H9 (cell line): ENCODE data around the gene WSCD1. TPM values are rescaled to one million over a fixed set of nuclear protein-coding genes. Genes with fewer than 3 reads are reported as not detected.

Source experiments
- DNase-seq: peaks from one replicate; pipeline ENCODE4 v3.0.0-alpha.2; 2017
- H2AFZ ChIP-seq: one replicate; pipeline ENCODE4 v1.6.1; 2013; ENCODE audit warnings: mild to moderate bottlenecking, low read length, control low read depth, moderate library complexity
- H2AK5ac ChIP-seq: 2 replicates; pipeline ENCODE4 v1.6.1; 2013; ENCODE audit warnings: low read length, control low read depth, mixed read lengths; ENCODE audit not compliant: insufficient read length
- H2BK120ac ChIP-seq: one replicate; pipeline ENCODE4 v1.6.1; 2013; ENCODE audit warnings: low read depth, mild to moderate bottlenecking, low read length, control low read depth, inconsistent platforms; ENCODE audit not compliant: poor library complexity, severe bottlenecking
- H2BK12ac ChIP-seq: 2 replicates; pipeline ENCODE4 v1.6.1; 2013; ENCODE audit warnings: low read length, control low read depth, mixed read lengths, low read depth; ENCODE audit not compliant: insufficient read length
- H2BK15ac ChIP-seq: 2 replicates; pipeline ENCODE4 v1.6.1; 2013; ENCODE audit warnings: low read depth, low read length, control low read depth
- H2BK20ac ChIP-seq: one replicate; pipeline ENCODE4 v1.6.1; 2013; ENCODE audit warnings: low read depth, mild to moderate bottlenecking, low read length, control low read depth, inconsistent platforms; ENCODE audit not compliant: poor library complexity, severe bottlenecking
- H2BK5ac ChIP-seq: 2 replicates; pipeline ENCODE4 v1.6.1; 2013; ENCODE audit warnings: low read length, control low read depth, mixed read lengths; ENCODE audit not compliant: insufficient read length
- H3K14ac ChIP-seq: 2 replicates; pipeline ENCODE4 v1.6.1; 2013; ENCODE audit warnings: low read length, control low read depth; ENCODE audit not compliant: insufficient read depth
- H3K18ac ChIP-seq: 2 replicates; pipeline ENCODE4 v1.6.1; 2013; ENCODE audit warnings: low read depth, mild to moderate bottlenecking, mixed read lengths, low read length, control low read depth; ENCODE audit not compliant: insufficient read length
- H3K23ac ChIP-seq: 2 replicates; pipeline ENCODE4 v1.6.1; 2013; ENCODE audit warnings: low read length, control low read depth, mixed read lengths, low read depth; ENCODE audit not compliant: insufficient read length
- H3K23me2 ChIP-seq: 2 replicates; pipeline ENCODE4 v1.6.1; 2013; ENCODE audit warnings: low read depth, mild to moderate bottlenecking, mixed read lengths, low read length, control low read depth; ENCODE audit not compliant: insufficient read length, poor library complexity, severe bottlenecking
- H3K27ac ChIP-seq: 2 replicates; pipeline ENCODE4 v1.5.1; 2013; ENCODE audit warnings: low read length, control low read depth, mixed read lengths, low read depth; ENCODE audit not compliant: insufficient read length
- H3K27me3 ChIP-seq: 2 replicates; pipeline ENCODE4 v1.6.1; 2013; ENCODE audit warnings: low read length, control low read depth, inconsistent platforms; ENCODE audit not compliant: insufficient read depth
- H3K4ac ChIP-seq: 2 replicates; pipeline ENCODE4 v1.6.1; 2013; ENCODE audit warnings: low read depth, mild to moderate bottlenecking, control low read depth, inconsistent platforms, low read length, moderate library complexity
- H3K4me1 ChIP-seq: 2 replicates; pipeline ENCODE4 v1.6.1; 2013; ENCODE audit warnings: low read length, control low read depth, inconsistent platforms; ENCODE audit not compliant: insufficient read depth
- H3K4me2 ChIP-seq: 2 replicates; pipeline ENCODE4 v1.6.1; 2013; ENCODE audit warnings: low read length, control low read depth, mixed read lengths; ENCODE audit not compliant: insufficient read length, insufficient read depth
- H3K56ac ChIP-seq: 2 replicates; pipeline ENCODE4 v1.6.1; 2013; ENCODE audit warnings: low read depth, mild to moderate bottlenecking, mixed read lengths, low read length, control low read depth; ENCODE audit not compliant: insufficient read length
- H3K79me1 ChIP-seq: 2 replicates; pipeline ENCODE4 v1.6.1; 2013; ENCODE audit warnings: low read depth, mild to moderate bottlenecking, moderate library complexity, low read length, control low read depth, inconsistent platforms; ENCODE audit not compliant: insufficient read depth, poor library complexity, severe bottlenecking
- H3K79me2 ChIP-seq: 2 replicates; pipeline ENCODE4 v1.6.1; 2013; ENCODE audit warnings: low read length, control low read depth, inconsistent platforms; ENCODE audit not compliant: insufficient read depth
- H3K9ac ChIP-seq: 2 replicates; pipeline ENCODE4 v1.6.1; 2013; ENCODE audit warnings: low read length, control low read depth, mixed read lengths; ENCODE audit not compliant: insufficient read length; ENCODE audit errors: extremely low read depth
- H3K9me3 ChIP-seq: one replicate; pipeline ENCODE4 v1.6.1; 2013; ENCODE audit warnings: low read depth, low read length, inconsistent platforms; ENCODE audit not compliant: control insufficient read depth
- H3T11ph ChIP-seq: one replicate; pipeline ENCODE4 v1.6.1; 2013; ENCODE audit warnings: mild to moderate bottlenecking, low read length, control low read depth, inconsistent platforms
- H4K20me1 ChIP-seq: one replicate; pipeline ENCODE4 v1.6.1; 2013; ENCODE audit not compliant: control insufficient read depth, insufficient read length, insufficient read depth
- H4K5ac ChIP-seq: 2 replicates; pipeline ENCODE4 v1.6.1; 2013; ENCODE audit warnings: low read depth, mild to moderate bottlenecking, mixed read lengths, low read length, control low read depth; ENCODE audit not compliant: insufficient read length
- H4K8ac ChIP-seq: replicated peaks from 2 replicates; pipeline ENCODE4 v1.6.1; 2013; ENCODE audit warnings: low read length, control low read depth, mixed read lengths, low read depth; ENCODE audit not compliant: insufficient read length
- H4K91ac ChIP-seq: 2 replicates; pipeline ENCODE4 v1.6.1; 2013; ENCODE audit warnings: low read depth, mild to moderate bottlenecking, moderate library complexity, mixed read lengths, low read length, control low read depth; ENCODE audit not compliant: insufficient read length
- H3K27ac Mint-ChIP-seq, 3 experiments: 2 replicates in 2 of 3; 3 replicates in 1 of 3; pipeline ENCODE4 v1.8.0; 2020 to 2021; ENCODE audit warnings: mixed read lengths in 3 of 3, mild to moderate bottlenecking in 1 of 3, moderate library complexity in 1 of 3
- H3K27me3 Mint-ChIP-seq: 2 replicates; pipeline ENCODE4 v1.8.0; 2021; ENCODE audit warnings: low read depth, mild to moderate bottlenecking, moderate library complexity, mixed read lengths
- H3K36me3 Mint-ChIP-seq, 3 experiments: 2 replicates in 2 of 3; 3 replicates in 1 of 3; pipeline ENCODE4 v1.8.0; 2020 to 2021; ENCODE audit warnings: low read depth in 3 of 3, mixed read lengths in 3 of 3; ENCODE audit not compliant: insufficient read depth in 1 of 3
- H3K4me1 Mint-ChIP-seq, 2 experiments: 2 replicates each; pipeline ENCODE4 v1.8.0; 2020; ENCODE audit warnings: mixed read lengths in 2 of 2
- H3K4me3 Mint-ChIP-seq, 2 experiments: 2 replicates in 1 of 2; 3 replicates in 1 of 2; pipeline ENCODE4 v1.8.0; 2020 to 2021; ENCODE audit warnings: mild to moderate bottlenecking in 2 of 2, mixed read lengths in 2 of 2, moderate library complexity in 1 of 2
- H3K9me3 Mint-ChIP-seq, 2 experiments: 2 replicates in 1 of 2; 3 replicates in 1 of 2; pipeline ENCODE4 v1.8.0; 2020; ENCODE audit warnings: mild to moderate bottlenecking in 2 of 2, mixed read lengths in 2 of 2, moderate library complexity in 1 of 2
- WGBS: extraction: QIAGEN DNeasy Blood & Tissue Kit; methylation state at CpG from one replicate; pipeline ENCODE4 v1.1.7; 2013; ENCODE audit warnings: missing lambda C conversion rate, low lambda C conversion rate, mixed read lengths; ENCODE audit not compliant: insufficient read length; ENCODE audit errors: extremely low coverage; 5-methylcytosine and 5-hydroxymethylcytosine counted together
- total RNA-seq: library from RNA; stranded (reverse); gene quantifications from 2 replicates; pipeline ENCODE4 v1.2.1, GENCODE V29; 2021
- TF ChIP-seq, protein P1 (sequence below): fragments of 200-600 bp; sonication (generic); conservative IDR thresholded peaks from 3 replicates; pipeline ENCODE4 v1.8.0; 2021; ENCODE audit warnings: antibody characterized with exemption, mild to moderate bottlenecking

The WSCD1 gene
- total RNA-seq, 1 experiment from 2014 or later: 33.6 TPM

DNA sequence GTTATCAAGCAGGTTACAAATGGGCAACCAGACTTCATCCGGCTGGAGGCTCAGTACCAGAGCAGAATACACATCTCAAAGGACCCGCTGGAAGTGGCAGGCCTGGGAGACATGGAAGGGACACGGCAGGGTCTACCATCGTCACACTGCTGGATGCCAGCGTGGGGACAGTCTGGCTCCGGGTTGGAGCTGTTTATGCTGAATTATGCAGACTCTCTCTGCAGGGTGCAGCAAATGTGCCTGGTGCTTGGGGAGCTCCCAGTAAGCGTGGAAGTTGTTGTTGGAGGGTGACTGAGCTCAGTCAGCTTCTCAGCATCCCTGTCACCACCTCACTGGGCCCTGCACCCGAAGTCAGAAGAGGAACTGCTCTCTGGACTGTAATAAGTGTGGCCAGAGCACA, 12.2 kb downstream of the WSCD1 start:
- WGBS: no CpG with 5 or more reads among the region's 8 CpGs
- Histone ChIP-seq H4K20me1 (no peaks in the 10 kb centered on the region), H3K9me3 (no peaks in the 10 kb centered on the region), H3K27me3 (no peaks in the 10 kb centered on the region), H3K56ac (no peak overlapping the region), H2BK120ac (no peak overlapping the region), H3K79me1 (peaks cover 2% of the 10 kb centered on the region), H3K4ac (no peak overlapping the region), H3K23me2 (no peaks in the 10 kb centered on the region), H2BK12ac (no peak overlapping the region), H4K8ac (no peak overlapping the region), H2BK5ac (no peak overlapping the region), H2BK20ac (no peak overlapping the region), H3K79me2 (no peaks in the 10 kb centered on the region; the same call in 1 of the 2 replicates), H3K9ac (no peak overlapping the region), H2BK15ac (no peak overlapping the region), H4K5ac (no peak overlapping the region), H4K91ac (no peak overlapping the region), H3T11ph (no peak overlapping the region), H3K18ac (no peak overlapping the region), H3K4me1 (no peaks in the 10 kb centered on the region), H3K23ac (no peak overlapping the region), H2AK5ac (no peak overlapping the region), H2AFZ (no peak overlapping the region), H3K27ac (no peak overlapping the region), H3K14ac (no peak overlapping the region), H3K4me2 (no peak overlapping the region)
- no peaks in the 10 kb centered on the region for H3K9me3 Mint-ChIP-seq
- peak overlapping the region; percentile 36 to 95 (median 77); a peak in 6 of 7 replicates for H3K27ac Mint-ChIP-seq
- TF ChIP-seq, protein P1, sequence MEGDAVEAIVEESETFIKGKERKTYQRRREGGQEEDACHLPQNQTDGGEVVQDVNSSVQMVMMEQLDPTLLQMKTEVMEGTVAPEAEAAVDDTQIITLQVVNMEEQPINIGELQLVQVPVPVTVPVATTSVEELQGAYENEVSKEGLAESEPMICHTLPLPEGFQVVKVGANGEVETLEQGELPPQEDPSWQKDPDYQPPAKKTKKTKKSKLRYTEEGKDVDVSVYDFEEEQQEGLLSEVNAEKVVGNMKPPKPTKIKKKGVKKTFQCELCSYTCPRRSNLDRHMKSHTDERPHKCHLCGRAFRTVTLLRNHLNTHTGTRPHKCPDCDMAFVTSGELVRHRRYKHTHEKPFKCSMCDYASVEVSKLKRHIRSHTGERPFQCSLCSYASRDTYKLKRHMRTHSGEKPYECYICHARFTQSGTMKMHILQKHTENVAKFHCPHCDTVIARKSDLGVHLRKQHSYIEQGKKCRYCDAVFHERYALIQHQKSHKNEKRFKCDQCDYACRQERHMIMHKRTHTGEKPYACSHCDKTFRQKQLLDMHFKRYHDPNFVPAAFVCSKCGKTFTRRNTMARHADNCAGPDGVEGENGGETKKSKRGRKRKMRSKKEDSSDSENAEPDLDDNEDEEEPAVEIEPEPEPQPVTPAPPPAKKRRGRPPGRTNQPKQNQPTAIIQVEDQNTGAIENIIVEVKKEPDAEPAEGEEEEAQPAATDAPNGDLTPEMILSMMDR: no peak
- no peaks in the 10 kb centered on the region; the same call in 1 of the 2 replicates for H3K27me3 Mint-ChIP-seq
- peaks cover 37 to 38% of the 10 kb centered on the region in 2 experiments for H3K4me1 Mint-ChIP-seq
- peaks cover 8 to 10% (median 9%) of the 10 kb centered on the region in 3 experiments for H3K36me3 Mint-ChIP-seq
- H3K4me3 Mint-ChIP-seq: no peak overlapping the region
- no peak for DNase-seq
